GM23338 (cell line): Measurements from ENCODE around the gene ZSCAN5C. TPM values are rescaled to one million over a fixed set of nuclear protein-coding genes. Genes with fewer than 3 reads are reported as not detected.

Experiments
- ATAC-seq: fragments of 200-7000 bp; cut with Tn5 transposase; 3 replicates; pipeline ENCODE4 v1.9.1; 2020
- DNase-seq: peaks from one replicate; pipeline ENCODE4 v3.0.0-alpha.2; 2015; ENCODE audit warnings: low spot score
- H2AFZ ChIP-seq: fragments of 200-600 bp; sonication (generic); 2 replicates; pipeline ENCODE4 v1.8.0; 2016; ENCODE audit warnings: antibody characterized with exemption, mild to moderate bottlenecking, moderate library complexity
- H3F3A ChIP-seq: fragments of 200-600 bp; sonication (generic); replicated peaks from 2 replicates; pipeline ENCODE4 v1.8.0; 2017; ENCODE audit warnings: antibody characterized with exemption, mixed run types, low read depth
- H3K27ac ChIP-seq: fragments of 200-600 bp; sonication (generic); 2 replicates; pipeline ENCODE4 v1.6.1; 2016; ENCODE audit warnings: low read depth
- H3K27me3 ChIP-seq: fragments of 200-600 bp; sonication (generic); 2 replicates; pipeline ENCODE4 v1.8.0; 2016; ENCODE audit warnings: mild to moderate bottlenecking, mixed run types, moderate library complexity; ENCODE audit not compliant: insufficient read depth
- H3K36me3 ChIP-seq: fragments of 200-600 bp; sonication (generic); 2 replicates; pipeline ENCODE4 v1.8.0; 2016; ENCODE audit warnings: mild to moderate bottlenecking; ENCODE audit not compliant: insufficient read depth
- H3K4me1 ChIP-seq: fragments of 200-600 bp; sonication (generic); 2 replicates; pipeline ENCODE4 v1.8.0; 2016; ENCODE audit warnings: mild to moderate bottlenecking, moderate library complexity; ENCODE audit not compliant: insufficient read depth
- H3K4me2 ChIP-seq: fragments of 200-600 bp; sonication (generic); 2 replicates; pipeline ENCODE4 v1.7.1; 2017; ENCODE audit warnings: mixed run types
- H3K4me3 ChIP-seq: fragments of 200-600 bp; sonication (generic); 2 replicates; pipeline ENCODE4 v1.6.1; 2016; ENCODE audit warnings: mixed run types
- H3K79me2 ChIP-seq: fragments of 200-600 bp; sonication (generic); replicated peaks from 2 replicates; pipeline ENCODE4 v1.8.0; 2017; ENCODE audit warnings: mild to moderate bottlenecking; ENCODE audit not compliant: insufficient read depth
- H3K9me2 ChIP-seq: fragments of 200-600 bp; sonication (generic); 2 replicates; pipeline ENCODE4 v1.8.0; 2017; ENCODE audit not compliant: insufficient read depth
- H4K20me1 ChIP-seq: fragments of 200-600 bp; sonication (generic); replicated peaks from 2 replicates; pipeline ENCODE4 v1.8.0; 2017; ENCODE audit warnings: mild to moderate bottlenecking; ENCODE audit not compliant: insufficient read depth
- H3K27ac Mint-ChIP-seq: 2 replicates; pipeline ENCODE4 v1.8.0; 2020; ENCODE audit warnings: inconsistent platforms, mild to moderate bottlenecking, moderate library complexity, mixed read lengths
- H3K27me3 Mint-ChIP-seq: 3 replicates; pipeline ENCODE4 v1.8.0; 2022; ENCODE audit warnings: low read depth, mild to moderate bottlenecking, moderate library complexity, mixed read lengths, inconsistent platforms; ENCODE audit not compliant: insufficient read depth, poor library complexity
- H3K36me3 Mint-ChIP-seq: 3 replicates; pipeline ENCODE4 v1.8.0; 2021; ENCODE audit warnings: low read depth, mild to moderate bottlenecking, inconsistent platforms, moderate library complexity, mixed read lengths
- H3K4me1 Mint-ChIP-seq: 3 replicates; pipeline ENCODE4 v1.8.0; 2020; ENCODE audit warnings: mild to moderate bottlenecking, inconsistent platforms, mixed read lengths
- H3K4me3 Mint-ChIP-seq: 3 replicates; pipeline ENCODE4 v1.8.0; 2021; ENCODE audit warnings: moderate library complexity, mild to moderate bottlenecking, inconsistent platforms, mixed read lengths
- H3K9me3 Mint-ChIP-seq: 3 replicates; pipeline ENCODE4 v1.8.0; 2020; ENCODE audit warnings: moderate library complexity, mild to moderate bottlenecking, inconsistent platforms, mixed read lengths
- CREB1 ChIP-seq: fragments of 250-450 bp; sonication (Bioruptor Pico); IDR thresholded peaks from 2 replicates; pipeline ENCODE4 v1.5.0; 2020; ENCODE audit warnings: low read depth, mild to moderate bottlenecking, moderate library complexity
- CTCF ChIP-seq, 2 experiments: fragments of 200-600 bp in 1 of 2; sonication (generic) in 1 of 2; conservative IDR thresholded peaks; 2 replicates each; pipeline versions ENCODE4 v1.5.1 to v1.6.1; 2016 to 2017; ENCODE audit warnings: antibody characterized with exemption in 2 of 2, low read depth in 2 of 2, mild to moderate bottlenecking in 2 of 2, moderate library complexity in 1 of 2
- EZH2 ChIP-seq: fragments of 200-600 bp; sonication (generic); IDR thresholded peaks from one replicate; pipeline ENCODE4 v1.8.0; 2017; ENCODE audit warnings: antibody characterized with exemption, mild to moderate bottlenecking, low read depth; ENCODE audit not compliant: unreplicated experiment
- EZH2phosphoT487 ChIP-seq: fragments of 200-600 bp; sonication (generic); IDR thresholded peaks from one replicate; pipeline ENCODE4 v1.8.1; 2018; ENCODE audit warnings: antibody characterized with exemption; ENCODE audit not compliant: unreplicated experiment
- JUNB ChIP-seq: IDR thresholded peaks from one replicate; pipeline ENCODE4 v1.6.1; 2016; ENCODE audit warnings: antibody characterized with exemption; ENCODE audit not compliant: unreplicated experiment
- NANOG ChIP-seq: IDR thresholded peaks from 2 replicates; pipeline ENCODE4 v1.6.1; 2016; ENCODE audit warnings: antibody characterized with exemption, borderline replicate concordance
- POLR2AphosphoS5 ChIP-seq: IDR thresholded peaks from 2 replicates; pipeline ENCODE4 v1.6.1; 2016; ENCODE audit warnings: antibody characterized with exemption, low read depth
- REST ChIP-seq: IDR thresholded peaks from one replicate; pipeline ENCODE4 v1.6.1; 2018; ENCODE audit warnings: antibody characterized with exemption; ENCODE audit not compliant: unreplicated experiment
- STAT1 ChIP-seq: IDR thresholded peaks from one replicate; pipeline ENCODE4 v1.6.1; 2016; ENCODE audit warnings: antibody characterized with exemption; ENCODE audit not compliant: unreplicated experiment
- ZNF114 ChIP-seq: fragments of 250-450 bp; sonication (Bioruptor Pico); IDR thresholded peaks from 2 replicates; pipeline ENCODE4 v1.5.0; 2020; ENCODE audit warnings: mild to moderate bottlenecking, moderate library complexity
- ZNF331 ChIP-seq: fragments of 250-450 bp; sonication (Bioruptor Pico); IDR thresholded peaks from 2 replicates; pipeline ENCODE4 v1.5.0; 2020; ENCODE audit warnings: low read depth, mild to moderate bottlenecking, moderate library complexity
- ZNF462 ChIP-seq: fragments of 250-450 bp; sonication (Bioruptor Pico); IDR thresholded peaks from 2 replicates; pipeline ENCODE4 v1.5.0; 2020; ENCODE audit warnings: mild to moderate bottlenecking, moderate library complexity
- polyA plus RNA-seq: library from polyadenylated mRNA; unstranded; fragments of >200 nt; fragmentation: Nextera tagmentation; extraction: Ambion mirVana; gene quantifications from 2 replicates; pipeline ENCODE4 v1.2.1, GENCODE V29; 2016
- total RNA-seq: library from RNA; depleted of rRNA; stranded (reverse); fragments of >200 nt; shearing (Covaris generic); gene quantifications from 2 replicates; pipeline ENCODE4 v1.2.3, GENCODE V29; 2014
- TF ChIP-seq, protein P1 (sequence below): IDR thresholded peaks from 2 replicates; pipeline ENCODE4 v1.6.1; 2016; ENCODE audit warnings: antibody characterized with exemption

The ZSCAN5C gene
- total and polyA plus RNA-seq, 2 experiments from 2014 or later, result not detected

DNA sequence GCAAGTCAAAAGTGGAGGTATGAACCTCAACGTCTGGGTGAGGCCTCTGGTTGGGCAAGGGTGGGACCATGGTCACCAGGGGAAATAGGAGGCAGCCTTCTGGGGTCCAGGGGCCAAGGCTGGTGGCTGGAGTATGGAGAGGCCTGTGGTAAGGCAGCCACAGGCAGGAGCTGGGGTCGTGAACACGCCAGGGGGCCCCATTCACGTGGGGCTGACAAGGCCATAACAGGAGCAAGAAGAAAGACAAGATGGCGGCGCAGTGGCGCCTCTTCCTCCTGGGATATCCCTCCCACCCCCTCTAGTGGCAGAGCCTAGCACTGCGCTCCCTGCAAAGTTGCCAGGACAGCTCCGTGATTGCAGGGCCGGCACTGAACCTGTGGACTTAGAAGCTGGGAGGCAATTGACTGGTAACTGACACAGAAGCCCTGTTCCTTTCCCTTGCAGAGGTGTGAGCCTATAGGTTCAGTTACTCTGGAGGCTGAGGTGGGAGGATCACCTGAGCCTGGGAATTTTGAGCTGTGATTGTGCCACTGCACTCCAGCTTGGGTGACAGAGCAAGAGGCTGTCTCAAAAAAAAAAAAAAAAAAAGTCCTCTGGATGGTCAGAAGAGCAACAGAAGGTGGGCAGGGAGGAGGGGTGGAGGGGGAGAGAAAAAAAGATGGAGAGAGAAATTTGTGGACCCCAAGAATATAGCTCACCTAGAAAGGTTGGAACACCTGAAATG, 50.8 kb downstream of the ZSCAN5C start:
- Mint-ChIP-seq H3K27ac (peak overlapping the region; percentile 52; the same call in 1 of the 2 replicates), H3K36me3 (peaks cover 11% of the 10 kb centered on the region), H3K27me3 (peaks cover 12% of the 10 kb centered on the region), H3K4me1 (no peaks in the 10 kb centered on the region), H3K4me3 (no peak overlapping the region), H3K9me3 (peaks cover 13% of the 10 kb centered on the region; the same call in 2 of the 3 replicates)
- H2AFZ ChIP-seq, result peak overlapping the region; percentile 99
- H3K9me2 ChIP-seq, result peaks cover 8% of the 10 kb centered on the region
- no peaks in the 10 kb centered on the region; the same call in 1 of the 2 replicates for H3K4me1 ChIP-seq
- H4K20me1 ChIP-seq, result no peaks in the 10 kb centered on the region
- TF ChIP-seq JUNB, result no peak
- no peak for TF ChIP-seq EZH2
- TF ChIP-seq ZNF114 (CRISPR knock-in tag), result peak; percentile 95; the same call in 1 of the 2 replicates
- TF ChIP-seq ZNF462 (CRISPR knock-in tag), result no peak
- 0 out of 2 replicates have a peak, but pooled peaks have one; percentile 32 for TF ChIP-seq CREB1 (CRISPR knock-in tag)
- no peak for TF ChIP-seq ZNF331 (CRISPR knock-in tag)
- no peak for TF ChIP-seq EZH2phosphoT487
- TF ChIP-seq, protein P1, sequence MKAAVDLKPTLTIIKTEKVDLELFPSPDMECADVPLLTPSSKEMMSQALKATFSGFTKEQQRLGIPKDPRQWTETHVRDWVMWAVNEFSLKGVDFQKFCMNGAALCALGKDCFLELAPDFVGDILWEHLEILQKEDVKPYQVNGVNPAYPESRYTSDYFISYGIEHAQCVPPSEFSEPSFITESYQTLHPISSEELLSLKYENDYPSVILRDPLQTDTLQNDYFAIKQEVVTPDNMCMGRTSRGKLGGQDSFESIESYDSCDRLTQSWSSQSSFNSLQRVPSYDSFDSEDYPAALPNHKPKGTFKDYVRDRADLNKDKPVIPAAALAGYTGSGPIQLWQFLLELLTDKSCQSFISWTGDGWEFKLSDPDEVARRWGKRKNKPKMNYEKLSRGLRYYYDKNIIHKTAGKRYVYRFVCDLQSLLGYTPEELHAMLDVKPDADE, result no peak
- TF ChIP-seq STAT1, result no peak
- no peak for TF ChIP-seq POLR2AphosphoS5
- TF ChIP-seq REST, result no peak
- TF ChIP-seq CTCF (conservative IDR thresholded peaks at IDR 0.05; ENCODE audit: low read depth in 2 of 2), result peak; percentile 85 to 87
- TF ChIP-seq NANOG, result no peak
- DNase-seq (peak; percentile 94), ATAC-seq (peak; percentile 99)
- no peaks in the 10 kb centered on the region for H3F3A ChIP-seq
- H3K4me2 ChIP-seq, result no peak overlapping the region
- no peaks in the 10 kb centered on the region for H3K36me3 ChIP-seq
- H3K27me3 ChIP-seq, result no peaks in the 10 kb centered on the region
- no peak overlapping the region for H3K4me3 ChIP-seq
- no peaks in the 10 kb centered on the region for H3K79me2 ChIP-seq
- no peak overlapping the region for H3K27ac ChIP-seq
